ENCODE measurements around the gene FRAS1. TPM values are rescaled to one million over a fixed set of nuclear protein-coding genes. Genes with fewer than 3 reads are reported as not detected.

The FRAS1 gene
- total RNA-seq, 1 experiment from 2014 or later = 82.0 TPM

GRCh38 chr4:78079726-78080430 is 22.8 kb downstream of the FRAS1 start (continued):
- TF ChIP-seq ZNF425 (CRISPR knock-in tag; conservative IDR thresholded peaks at IDR 0.05) (no peak), TCF7 (CRISPR knock-in tag; IDR thresholded peaks at IDR 0.05; ENCODE audit: low read depth) (no peak), E2F4 (CRISPR knock-in tag; IDR thresholded peaks at IDR 0.05; ENCODE audit: borderline replicate concordance, low read depth) (no peak)

- Mint-ChIP-seq H3K4me3 (no peak overlapping the region), H3K27ac (no peak overlapping the region), H3K36me3 (peaks cover 20% of the 10 kb centered on the region), H3K9me3 (peaks cover 10% of the 10 kb centered on the region), H3K4me1 (peaks cover 38% of the 10 kb centered on the region), H3K27me3 (ENCODE audit: low read depth) (no peaks in the 10 kb centered on the region)
- no peak for DNase-seq (ENCODE audit: low spot score)
- no peak; the same call in 1 of the 2 replicates for ATAC-seq
- ChIA-PET CTCF (interaction anchor here (1.2 to 3.3 kb wide), 4 partner anchors 22 to 90 kb away, joined by 3 to 21 read pairs (median 4); partner anchors contain the start of gene FRAS1), POLR2A (interaction anchor here (0.6 to 1.0 kb wide), 2 partner anchors 11 to 232 kb away, joined by 3 read pairs; no protein-coding TSS in a partner anchor)
- TF ChIP-seq CTCF (IDR thresholded peaks at IDR 0.05) (no peak), FOXP4 (CRISPR knock-in tag; IDR thresholded peaks at IDR 0.05) (no peak), ZNF281 (CRISPR knock-in tag; IDR thresholded peaks at IDR 0.05) (no peak), TEAD4 (CRISPR knock-in tag; IDR thresholded peaks at IDR 0.05) (no peak), IRF1 (CRISPR knock-in tag; IDR thresholded peaks at IDR 0.05) (no peak), JUN (CRISPR knock-in tag; IDR thresholded peaks at IDR 0.05) (no peak), ZNF512 (CRISPR knock-in tag; IDR thresholded peaks at IDR 0.05; ENCODE audit: borderline replicate concordance) (no peak), ZNF425 (CRISPR knock-in tag; conservative IDR thresholded peaks at IDR 0.05) (no peak), ERG (CRISPR knock-in tag; IDR thresholded peaks at IDR 0.05) (no peak), CREB1 (CRISPR knock-in tag; IDR thresholded peaks at IDR 0.05) (no peak), TP53 (CRISPR knock-in tag; IDR thresholded peaks at IDR 0.05) (no peak), SP1 (CRISPR knock-in tag; conservative IDR thresholded peaks at IDR 0.05) (no peak), KAT7 (CRISPR knock-in tag; IDR thresholded peaks at IDR 0.05; ENCODE audit: borderline replicate concordance) (no peak)
These were observed 24.4 kb downstream of the FRAS1 start for GRCh38 chr4:78081541-78081940.

Measured in WTC11 (cell line).